Left renal cortex interstitium (tissue), 4 donors: Measurements from ENCODE around the gene CDK12. TPM values are rescaled to one million over a fixed set of nuclear protein-coding genes. Genes with fewer than 3 reads are reported as not detected.
"Not testable (repeated sequence)": the region's sequence is repeated elsewhere in the genome, so short reads cannot be mapped to it uniquely, and the experiment has no call there.

ENCODE experiments used
- DNase-seq, 4 donors: peaks; one replicate each; pipeline ENCODE4 v3.0.0-alpha.2; 2013; ENCODE audit warnings: low read depth in 4 of 4, low spot score in 2 of 4, missing footprints in 1 of 4
- polyA plus RNA-seq, 4 donors: library from polyadenylated mRNA; unstranded; fragments of 120-200 nt; gene quantifications; one replicate each; pipeline ENCODE4 v1.2.1, GENCODE V29; 2013; ENCODE audit not compliant: insufficient read length in 4 of 4

CDK12 gene
- 10 to 100 TPM; 40.6 to 70.5 (median 56.3) TPM for polyA plus RNA-seq

- peak; percentile 99 to 100 (median 100) for DNase-seq
Observed at GRCh38 chr17:39461113-39461925, at the start of gene CDK12. CDK12 (plus strand) TSS chr17:39461486; CDS start chr17:39462072, 586 bp downstream.

DNA sequence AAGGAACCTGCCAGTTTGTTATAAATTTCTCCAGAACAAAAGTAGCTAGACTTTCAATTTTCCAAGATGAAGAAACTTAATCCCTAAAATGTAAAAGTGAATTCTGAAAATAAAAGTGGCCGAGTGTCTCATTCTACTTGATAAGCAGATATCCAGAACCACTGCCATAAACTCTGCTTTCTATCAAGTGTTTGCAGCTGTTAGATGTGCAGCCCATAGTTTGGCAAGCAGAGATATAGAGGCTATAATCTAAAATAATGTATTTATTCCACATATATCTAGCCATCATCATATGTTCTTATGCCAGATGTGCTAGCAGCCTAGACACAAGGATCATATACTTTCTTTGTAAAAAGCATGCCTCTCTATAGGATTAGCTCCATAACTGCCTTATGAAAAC, 45.1 kb upstream of the CDK12 start:
- no peak for DNase-seq

DNA sequence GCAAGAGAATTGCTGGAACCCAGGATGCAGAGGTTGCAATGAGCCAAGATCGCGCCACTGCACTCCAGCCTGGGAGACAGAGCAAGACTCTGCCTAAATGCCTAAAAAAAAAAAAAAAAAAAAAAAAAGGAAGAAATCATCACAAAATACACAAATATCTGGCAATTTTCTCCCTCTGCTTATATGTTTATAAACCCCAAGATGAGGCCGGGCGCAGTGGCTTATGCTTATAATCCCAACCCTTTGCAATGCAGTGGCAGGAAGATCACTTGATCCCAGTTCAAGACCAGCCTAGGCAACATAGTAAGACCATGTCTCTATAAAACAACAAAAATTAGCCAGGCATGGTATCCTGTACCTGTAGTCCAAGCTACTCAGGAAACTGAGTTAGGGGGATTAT, 31.7 kb upstream of the CDK12 start:
- no peak for DNase-seq

DNA sequence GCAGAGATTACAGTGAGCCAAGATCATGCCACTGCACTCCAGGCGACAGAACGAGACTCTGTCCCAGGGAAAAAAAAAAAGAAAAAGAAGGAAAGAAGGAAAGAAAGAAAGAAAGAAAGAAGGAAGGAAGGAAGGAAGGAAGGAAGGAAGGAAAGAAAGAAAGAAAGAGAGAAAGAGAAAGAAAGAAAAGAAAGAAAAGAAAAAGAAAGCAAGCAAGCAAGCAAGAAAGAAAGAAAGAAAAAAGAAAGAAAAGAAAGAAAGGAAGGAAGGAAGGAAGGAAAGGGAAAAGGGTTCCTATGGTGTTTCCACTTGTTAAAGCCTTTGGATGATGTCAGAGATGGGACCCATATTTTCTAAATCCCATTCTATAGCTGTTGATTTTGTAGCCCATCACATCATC, 21.4 kb upstream of the CDK12 start:
- not testable (repeated sequence) for DNase-seq

GRCh38 chr17:39443326-39443725, 18.0 kb upstream of the CDK12 start:
- no peak for DNase-seq

DNA sequence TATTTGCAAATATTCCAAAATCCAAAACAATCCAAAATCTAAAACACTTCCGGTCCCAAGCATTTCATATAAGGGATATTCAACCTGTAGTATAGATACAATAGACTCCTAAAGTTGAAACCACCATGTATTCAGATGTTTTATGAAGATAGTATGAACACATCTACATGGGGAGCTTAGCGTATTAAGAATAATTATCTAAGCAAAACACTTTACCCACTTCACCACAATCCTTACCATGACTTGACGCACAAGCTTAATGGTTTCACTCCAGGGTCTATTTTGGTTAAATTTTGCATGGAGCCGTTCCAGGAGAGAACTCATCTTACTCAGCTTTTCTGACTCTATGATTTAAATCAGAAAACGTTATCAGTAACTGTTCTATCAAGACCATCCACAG, 13.7 kb upstream of the CDK12 start:
- DNase-seq, result no peak

DNA sequence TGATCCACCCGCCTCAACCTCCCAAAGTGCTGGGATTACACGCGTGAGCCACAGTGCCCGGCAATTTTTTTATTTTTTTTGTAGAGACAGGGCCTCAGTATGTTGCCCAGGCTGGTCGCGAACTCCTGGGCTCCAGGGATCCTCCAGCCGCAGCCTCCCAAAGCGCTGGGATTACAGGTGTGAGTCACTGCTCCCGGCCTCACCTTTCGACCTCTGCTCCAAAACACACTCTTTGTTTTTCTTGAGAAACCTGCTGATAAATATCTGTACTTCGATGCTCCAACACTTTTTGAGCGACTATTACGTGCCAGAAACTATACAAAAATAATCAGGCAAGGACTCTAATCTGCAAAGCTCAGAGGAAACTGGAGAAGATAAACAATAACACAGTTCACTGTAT, 11.2 kb upstream of the CDK12 start:
- no peak for DNase-seq

GRCh38 chr17:39450847-39451581, 10.3 kb upstream of the CDK12 start, which contains the start of gene MED1:
MED1 (minus strand) TSS chr17:39451263; CDS start chr17:39451062, 201 bp downstream.
- DNase-seq, result peak; percentile 93 to 99 (median 94)

GRCh38 chr17:39455919-39456318, 5.4 kb upstream of the CDK12 start:
- no peak for DNase-seq

DNA sequence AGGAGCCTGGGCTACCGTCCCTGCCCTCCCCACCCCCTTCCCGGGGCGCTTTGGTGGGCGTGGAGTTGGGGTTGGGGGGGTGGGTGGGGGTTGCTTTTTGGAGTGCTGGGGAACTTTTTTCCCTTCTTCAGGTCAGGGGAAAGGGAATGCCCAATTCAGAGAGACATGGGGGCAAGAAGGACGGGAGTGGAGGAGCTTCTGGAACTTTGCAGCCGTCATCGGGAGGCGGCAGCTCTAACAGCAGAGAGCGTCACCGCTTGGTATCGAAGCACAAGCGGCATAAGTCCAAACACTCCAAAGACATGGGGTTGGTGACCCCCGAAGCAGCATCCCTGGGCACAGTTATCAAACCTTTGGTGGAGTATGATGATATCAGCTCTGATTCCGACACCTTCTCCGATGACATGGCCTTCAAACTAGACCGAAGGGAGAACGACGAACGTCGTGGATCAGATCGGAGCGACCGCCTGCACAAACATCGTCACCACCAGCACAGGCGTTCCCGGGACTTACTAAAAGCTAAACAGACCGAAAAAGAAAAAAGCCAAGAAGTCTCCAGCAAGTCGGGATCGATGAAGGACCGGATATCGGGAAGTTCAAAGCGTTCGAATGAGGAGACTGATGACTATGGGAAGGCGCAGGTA, 762 bp downstream of the CDK12 start:
- DNase-seq, result peak in 1 of 4 donors; percentile 17

- peak in 1 of 4 donors; percentile 1 for DNase-seq
Observed at GRCh38 chr17:39462631-39463375, 1.5 kb downstream of the CDK12 start.

- DNase-seq, result not testable (repeated sequence)
Observed at GRCh38 chr17:39464639-39465181, 3.4 kb downstream of the CDK12 start.

DNA sequence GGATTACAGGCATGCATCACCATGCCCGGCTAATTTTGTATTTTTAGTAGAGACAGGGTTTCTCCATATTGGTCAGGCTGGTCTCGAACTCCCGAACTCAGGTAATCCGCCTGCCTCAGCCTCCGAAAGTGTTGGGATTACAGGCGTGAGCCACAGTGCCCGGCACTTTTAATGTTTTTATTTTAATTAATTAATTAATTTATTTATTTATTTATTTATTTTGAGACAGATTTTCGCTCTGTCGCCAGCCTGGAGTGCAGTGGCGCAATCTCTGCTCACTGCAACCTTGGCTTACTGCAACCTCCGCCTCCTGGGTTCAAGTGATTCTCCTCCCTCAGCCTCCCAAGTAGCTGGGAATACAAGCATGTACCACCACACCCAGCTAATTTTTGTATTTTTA, 7.3 kb downstream of the CDK12 start:
- not testable (repeated sequence) for DNase-seq

- no peak for DNase-seq
Observed at GRCh38 chr17:39473310-39473709, 12.0 kb downstream of the CDK12 start.

DNA sequence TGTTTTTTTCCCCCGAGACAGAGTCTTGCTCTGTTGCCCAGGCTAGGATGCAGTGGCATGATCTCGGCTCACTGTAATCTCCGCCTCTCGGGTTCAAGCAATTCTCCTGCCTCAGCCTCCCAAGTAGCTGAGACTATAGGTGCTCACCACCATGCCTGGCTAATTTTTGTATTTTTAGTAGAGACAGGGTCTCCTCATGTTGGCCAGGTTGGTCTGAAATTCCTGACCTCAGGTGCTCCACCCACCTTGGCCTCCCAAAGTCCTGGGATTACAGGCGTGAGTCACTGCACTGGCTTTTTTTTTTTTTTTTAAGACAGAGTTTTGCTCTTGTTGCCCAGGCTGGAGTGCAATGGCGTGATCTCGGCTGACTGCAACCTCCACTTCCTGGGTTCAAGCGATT, 18.3 kb downstream of the CDK12 start:
- DNase-seq, result not testable (repeated sequence)

- no peak for DNase-seq
Observed at GRCh38 chr17:39483506-39483905, 22.2 kb downstream of the CDK12 start.

- DNase-seq, result no peak
Observed at GRCh38 chr17:39484178-39484577, 22.9 kb downstream of the CDK12 start.

GRCh38 chr17:39485555-39485954, 24.3 kb downstream of the CDK12 start:
- no peak for DNase-seq

DNA sequence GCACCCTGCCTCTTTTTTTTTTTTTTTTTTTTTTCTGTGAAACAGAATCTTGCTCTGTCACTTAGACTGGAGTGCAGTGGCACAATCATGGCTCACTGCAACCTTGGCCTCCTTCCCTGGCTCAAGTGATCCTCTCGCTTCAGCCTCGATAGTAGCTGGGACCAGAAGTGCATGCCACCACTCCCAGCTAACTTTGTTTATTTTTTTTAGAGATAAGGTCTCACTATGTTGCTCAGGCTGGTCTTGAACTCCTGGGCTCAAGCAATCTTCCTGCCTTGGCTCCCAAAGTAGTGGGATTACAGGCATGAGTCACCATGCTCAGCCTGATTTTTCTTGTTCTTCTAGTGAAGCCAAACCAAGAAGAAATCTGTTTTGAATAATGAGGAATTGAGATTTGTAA, 25.0 kb downstream of the CDK12 start:
- DNase-seq, result no peak

DNA sequence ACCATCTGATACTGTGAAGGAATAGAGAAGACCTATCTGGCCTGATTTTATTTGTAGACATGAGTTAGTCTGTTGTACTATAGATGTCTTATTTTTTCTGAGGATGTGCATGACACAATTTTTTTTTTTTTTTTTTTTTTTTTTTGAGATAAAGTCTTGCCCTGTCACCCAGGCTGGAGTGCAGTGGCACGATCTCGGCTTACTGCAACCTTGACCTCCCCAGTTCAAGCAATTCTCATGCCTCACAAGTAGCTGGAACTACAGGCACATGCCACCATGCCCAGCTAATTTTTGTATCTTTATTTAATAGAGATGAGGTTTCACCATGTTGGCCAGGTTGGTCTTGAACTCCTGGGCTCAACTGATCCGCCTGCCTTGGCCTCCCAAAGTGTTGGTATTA, 26.2 kb downstream of the CDK12 start:
- not testable (repeated sequence) for DNase-seq
